ENCODE data around the gene SLC39A2. TPM values are rescaled to one million over a fixed set of nuclear protein-coding genes. Genes with fewer than 3 reads are reported as not detected.
A peak's percentile ranks its signal among the peaks of the same experiment; 100 is the strongest.

The SLC39A2 gene
- total and polyA plus RNA-seq, 9 of the 15 experiments (the other 6 are each of a cell fraction or from before 2014, with no cell fraction given), result 0.06 to 0.09 TPM; not detected in 7

DNA sequence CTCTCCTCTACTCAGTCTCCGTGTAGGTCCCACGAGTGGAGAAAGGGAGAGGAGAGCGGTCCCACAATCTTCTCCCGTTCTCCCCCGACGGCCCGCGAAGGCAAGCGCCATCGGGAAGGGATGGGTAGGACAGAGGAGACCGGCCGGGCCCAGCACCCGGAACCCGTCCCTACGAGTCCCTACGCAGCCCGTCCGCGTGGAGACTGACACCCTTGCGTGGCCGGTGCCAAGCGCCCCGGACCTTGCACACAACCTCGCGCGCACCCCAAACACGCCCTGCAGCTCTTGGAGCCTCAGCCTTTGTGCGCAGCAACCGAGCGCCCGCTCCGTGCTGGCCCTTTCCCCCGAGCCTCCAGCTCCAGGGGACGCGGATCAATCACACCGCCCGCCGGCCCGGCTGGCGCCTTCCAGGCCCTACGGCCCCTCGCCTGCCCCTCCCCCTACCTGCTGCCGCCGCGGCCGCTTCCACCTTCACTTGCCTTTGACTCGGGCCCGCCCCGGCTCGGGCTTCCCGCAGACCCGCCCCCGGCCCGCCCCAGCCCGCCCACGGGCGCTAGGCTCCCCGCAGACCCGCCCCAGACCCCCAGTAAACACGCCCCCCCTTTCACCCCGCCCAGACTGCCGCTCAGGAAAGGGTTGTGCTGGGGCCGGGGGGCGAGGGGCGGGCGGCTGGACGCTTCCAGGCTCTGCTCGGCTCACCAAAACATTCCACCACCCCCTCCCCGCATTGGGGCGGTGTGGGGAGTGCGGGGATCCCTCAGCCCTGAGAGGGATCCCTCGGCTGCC is 25.7 kb downstream of the SLC39A2 start, which contains the start of gene NDRG2 (continued):
- TF ChIP-seq, protein P1, sequence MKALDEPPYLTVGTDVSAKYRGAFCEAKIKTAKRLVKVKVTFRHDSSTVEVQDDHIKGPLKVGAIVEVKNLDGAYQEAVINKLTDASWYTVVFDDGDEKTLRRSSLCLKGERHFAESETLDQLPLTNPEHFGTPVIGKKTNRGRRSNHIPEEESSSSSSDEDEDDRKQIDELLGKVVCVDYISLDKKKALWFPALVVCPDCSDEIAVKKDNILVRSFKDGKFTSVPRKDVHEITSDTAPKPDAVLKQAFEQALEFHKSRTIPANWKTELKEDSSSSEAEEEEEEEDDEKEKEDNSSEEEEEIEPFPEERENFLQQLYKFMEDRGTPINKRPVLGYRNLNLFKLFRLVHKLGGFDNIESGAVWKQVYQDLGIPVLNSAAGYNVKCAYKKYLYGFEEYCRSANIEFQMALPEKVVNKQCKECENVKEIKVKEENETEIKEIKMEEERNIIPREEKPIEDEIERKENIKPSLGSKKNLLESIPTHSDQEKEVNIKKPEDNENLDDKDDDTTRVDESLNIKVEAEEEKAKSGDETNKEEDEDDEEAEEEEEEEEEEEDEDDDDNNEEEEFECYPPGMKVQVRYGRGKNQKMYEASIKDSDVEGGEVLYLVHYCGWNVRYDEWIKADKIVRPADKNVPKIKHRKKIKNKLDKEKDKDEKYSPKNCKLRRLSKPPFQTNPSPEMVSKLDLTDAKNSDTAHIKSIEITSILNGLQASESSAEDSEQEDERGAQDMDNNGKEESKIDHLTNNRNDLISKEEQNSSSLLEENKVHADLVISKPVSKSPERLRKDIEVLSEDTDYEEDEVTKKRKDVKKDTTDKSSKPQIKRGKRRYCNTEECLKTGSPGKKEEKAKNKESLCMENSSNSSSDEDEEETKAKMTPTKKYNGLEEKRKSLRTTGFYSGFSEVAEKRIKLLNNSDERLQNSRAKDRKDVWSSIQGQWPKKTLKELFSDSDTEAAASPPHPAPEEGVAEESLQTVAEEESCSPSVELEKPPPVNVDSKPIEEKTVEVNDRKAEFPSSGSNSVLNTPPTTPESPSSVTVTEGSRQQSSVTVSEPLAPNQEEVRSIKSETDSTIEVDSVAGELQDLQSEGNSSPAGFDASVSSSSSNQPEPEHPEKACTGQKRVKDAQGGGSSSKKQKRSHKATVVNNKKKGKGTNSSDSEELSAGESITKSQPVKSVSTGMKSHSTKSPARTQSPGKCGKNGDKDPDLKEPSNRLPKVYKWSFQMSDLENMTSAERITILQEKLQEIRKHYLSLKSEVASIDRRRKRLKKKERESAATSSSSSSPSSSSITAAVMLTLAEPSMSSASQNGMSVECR (CRISPR knock-in tag; IDR thresholded peaks at IDR 0.05), result no peak
- TF ChIP-seq KHSRP (IDR thresholded peaks at IDR 0.05) (no peak), TAF9B (IDR thresholded peaks at IDR 0.05; ENCODE audit: partially characterized antibody) (no peak), ZKSCAN8 (CRISPR knock-in tag; IDR thresholded peaks at IDR 0.05) (no peak), MTF1 (CRISPR knock-in tag; IDR thresholded peaks at IDR 0.05; ENCODE audit: borderline replicate concordance) (no peak)
- TF ChIP-seq, protein P2, sequence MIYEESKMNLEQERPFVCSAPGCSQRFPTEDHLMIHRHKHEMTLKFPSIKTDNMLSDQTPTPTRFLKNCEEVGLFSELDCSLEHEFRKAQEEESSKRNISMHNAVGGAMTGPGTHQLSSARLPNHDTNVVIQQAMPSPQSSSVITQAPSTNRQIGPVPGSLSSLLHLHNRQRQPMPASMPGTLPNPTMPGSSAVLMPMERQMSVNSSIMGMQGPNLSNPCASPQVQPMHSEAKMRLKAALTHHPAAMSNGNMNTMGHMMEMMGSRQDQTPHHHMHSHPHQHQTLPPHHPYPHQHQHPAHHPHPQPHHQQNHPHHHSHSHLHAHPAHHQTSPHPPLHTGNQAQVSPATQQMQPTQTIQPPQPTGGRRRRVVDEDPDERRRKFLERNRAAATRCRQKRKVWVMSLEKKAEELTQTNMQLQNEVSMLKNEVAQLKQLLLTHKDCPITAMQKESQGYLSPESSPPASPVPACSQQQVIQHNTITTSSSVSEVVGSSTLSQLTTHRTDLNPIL (CRISPR knock-in tag; IDR thresholded peaks at IDR 0.05), result no peak
- TF ChIP-seq, protein P3, sequence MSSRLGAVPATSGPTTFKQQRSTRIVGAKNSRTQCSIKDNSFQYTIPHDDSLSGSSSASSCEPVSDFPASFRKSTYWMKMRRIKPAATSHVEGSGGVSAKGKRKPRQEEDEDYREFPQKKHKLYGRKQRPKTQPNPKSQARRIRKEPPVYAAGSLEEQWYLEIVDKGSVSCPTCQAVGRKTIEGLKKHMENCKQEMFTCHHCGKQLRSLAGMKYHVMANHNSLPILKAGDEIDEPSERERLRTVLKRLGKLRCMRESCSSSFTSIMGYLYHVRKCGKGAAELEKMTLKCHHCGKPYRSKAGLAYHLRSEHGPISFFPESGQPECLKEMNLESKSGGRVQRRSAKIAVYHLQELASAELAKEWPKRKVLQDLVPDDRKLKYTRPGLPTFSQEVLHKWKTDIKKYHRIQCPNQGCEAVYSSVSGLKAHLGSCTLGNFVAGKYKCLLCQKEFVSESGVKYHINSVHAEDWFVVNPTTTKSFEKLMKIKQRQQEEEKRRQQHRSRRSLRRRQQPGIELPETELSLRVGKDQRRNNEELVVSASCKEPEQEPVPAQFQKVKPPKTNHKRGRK (tag; IDR thresholded peaks at IDR 0.05), result no peak
- TF ChIP-seq, protein P4, sequence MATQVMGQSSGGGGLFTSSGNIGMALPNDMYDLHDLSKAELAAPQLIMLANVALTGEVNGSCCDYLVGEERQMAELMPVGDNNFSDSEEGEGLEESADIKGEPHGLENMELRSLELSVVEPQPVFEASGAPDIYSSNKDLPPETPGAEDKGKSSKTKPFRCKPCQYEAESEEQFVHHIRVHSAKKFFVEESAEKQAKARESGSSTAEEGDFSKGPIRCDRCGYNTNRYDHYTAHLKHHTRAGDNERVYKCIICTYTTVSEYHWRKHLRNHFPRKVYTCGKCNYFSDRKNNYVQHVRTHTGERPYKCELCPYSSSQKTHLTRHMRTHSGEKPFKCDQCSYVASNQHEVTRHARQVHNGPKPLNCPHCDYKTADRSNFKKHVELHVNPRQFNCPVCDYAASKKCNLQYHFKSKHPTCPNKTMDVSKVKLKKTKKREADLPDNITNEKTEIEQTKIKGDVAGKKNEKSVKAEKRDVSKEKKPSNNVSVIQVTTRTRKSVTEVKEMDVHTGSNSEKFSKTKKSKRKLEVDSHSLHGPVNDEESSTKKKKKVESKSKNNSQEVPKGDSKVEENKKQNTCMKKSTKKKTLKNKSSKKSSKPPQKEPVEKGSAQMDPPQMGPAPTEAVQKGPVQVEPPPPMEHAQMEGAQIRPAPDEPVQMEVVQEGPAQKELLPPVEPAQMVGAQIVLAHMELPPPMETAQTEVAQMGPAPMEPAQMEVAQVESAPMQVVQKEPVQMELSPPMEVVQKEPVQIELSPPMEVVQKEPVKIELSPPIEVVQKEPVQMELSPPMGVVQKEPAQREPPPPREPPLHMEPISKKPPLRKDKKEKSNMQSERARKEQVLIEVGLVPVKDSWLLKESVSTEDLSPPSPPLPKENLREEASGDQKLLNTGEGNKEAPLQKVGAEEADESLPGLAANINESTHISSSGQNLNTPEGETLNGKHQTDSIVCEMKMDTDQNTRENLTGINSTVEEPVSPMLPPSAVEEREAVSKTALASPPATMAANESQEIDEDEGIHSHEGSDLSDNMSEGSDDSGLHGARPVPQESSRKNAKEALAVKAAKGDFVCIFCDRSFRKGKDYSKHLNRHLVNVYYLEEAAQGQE (IDR thresholded peaks at IDR 0.05; ENCODE audit: borderline replicate concordance), result no peak
- TF ChIP-seq, protein P4 (CRISPR knock-in tag; IDR thresholded peaks at IDR 0.05; ENCODE audit: low read depth), result peak; percentile 68; the same call in 1 of the 2 replicates

All from K562 (cell line).